Brain microvascular endothelial cell (primary cell): ENCODE measurements around the gene CALN1.
"Not testable (repeated sequence)": the region's sequence is repeated elsewhere in the genome, so short reads cannot be mapped to it uniquely, and the experiment has no call there.

Experiments
- DNase-seq: peaks from one replicate; pipeline ENCODE4 v3.0.0-alpha.2; 2020
- H3K27ac ChIP-seq: fragments of 250-450 bp; sonication (Bioruptor Pico); 2 replicates; pipeline ENCODE4 v1.5.1; 2020; ENCODE audit warnings: mild to moderate bottlenecking, moderate library complexity
- H3K27me3 ChIP-seq: fragments of 250-450 bp; sonication (Bioruptor Pico); replicated peaks from 2 replicates; pipeline ENCODE4 v1.5.1; 2020; ENCODE audit warnings: mild to moderate bottlenecking
- H3K36me3 ChIP-seq: fragments of 250-450 bp; sonication (Bioruptor Pico); replicated peaks from 2 replicates; pipeline ENCODE4 v1.5.1; 2020; ENCODE audit warnings: mild to moderate bottlenecking
- H3K4me3 ChIP-seq: 2 replicates; pipeline ENCODE4 v1.5.1; 2011; ENCODE audit warnings: low read depth, mild to moderate bottlenecking, control low read depth, low read length, moderate library complexity
- in situ Hi-C: cut with HindIII; loops from 2 replicates; pipeline ENCODE4 v1.10.0; 2017; ENCODE audit warnings: low sequenced_read_pairs, low pct_ligation_motif_present
- TF ChIP-seq, protein P1 (sequence below): IDR thresholded peaks from 2 replicates; pipeline ENCODE4 v1.5.1; 2011; ENCODE audit warnings: low read depth, mild to moderate bottlenecking, moderate library complexity, low read length, control low read depth, inconsistent platforms; ENCODE audit errors: missing control alignments

The CALN1 gene

DNA sequence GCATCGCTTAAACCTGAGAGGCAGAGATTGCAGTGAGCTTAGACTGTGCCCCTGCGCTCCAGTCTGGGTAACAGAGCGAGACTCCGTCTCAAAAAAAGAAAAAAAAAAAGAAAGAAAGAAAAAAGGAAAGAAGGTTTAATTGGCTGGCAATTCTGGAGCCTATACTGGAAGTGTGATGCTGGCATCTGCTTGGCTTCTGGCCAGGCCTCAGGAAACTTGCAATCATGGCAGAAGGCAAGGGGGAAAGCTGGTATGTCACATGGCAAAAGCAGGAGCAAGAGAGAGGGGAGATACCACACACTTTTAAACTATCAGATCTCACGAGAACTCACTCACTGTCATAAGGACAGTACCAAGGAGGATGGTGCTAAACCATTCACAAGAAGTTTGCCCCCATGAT lies 190.0 kb downstream of the CALN1 start:
- in situ Hi-C loops, result no loop called here
- H3K36me3 ChIP-seq, result no peaks in the 10 kb centered on the region
- no peak overlapping the region for H3K4me3 ChIP-seq
- H3K27ac ChIP-seq, result no peak overlapping the region
- TF ChIP-seq, protein P1, sequence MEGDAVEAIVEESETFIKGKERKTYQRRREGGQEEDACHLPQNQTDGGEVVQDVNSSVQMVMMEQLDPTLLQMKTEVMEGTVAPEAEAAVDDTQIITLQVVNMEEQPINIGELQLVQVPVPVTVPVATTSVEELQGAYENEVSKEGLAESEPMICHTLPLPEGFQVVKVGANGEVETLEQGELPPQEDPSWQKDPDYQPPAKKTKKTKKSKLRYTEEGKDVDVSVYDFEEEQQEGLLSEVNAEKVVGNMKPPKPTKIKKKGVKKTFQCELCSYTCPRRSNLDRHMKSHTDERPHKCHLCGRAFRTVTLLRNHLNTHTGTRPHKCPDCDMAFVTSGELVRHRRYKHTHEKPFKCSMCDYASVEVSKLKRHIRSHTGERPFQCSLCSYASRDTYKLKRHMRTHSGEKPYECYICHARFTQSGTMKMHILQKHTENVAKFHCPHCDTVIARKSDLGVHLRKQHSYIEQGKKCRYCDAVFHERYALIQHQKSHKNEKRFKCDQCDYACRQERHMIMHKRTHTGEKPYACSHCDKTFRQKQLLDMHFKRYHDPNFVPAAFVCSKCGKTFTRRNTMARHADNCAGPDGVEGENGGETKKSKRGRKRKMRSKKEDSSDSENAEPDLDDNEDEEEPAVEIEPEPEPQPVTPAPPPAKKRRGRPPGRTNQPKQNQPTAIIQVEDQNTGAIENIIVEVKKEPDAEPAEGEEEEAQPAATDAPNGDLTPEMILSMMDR, result no peak
- H3K27me3 ChIP-seq, result no peaks in the 10 kb centered on the region
- no peak for DNase-seq

DNA sequence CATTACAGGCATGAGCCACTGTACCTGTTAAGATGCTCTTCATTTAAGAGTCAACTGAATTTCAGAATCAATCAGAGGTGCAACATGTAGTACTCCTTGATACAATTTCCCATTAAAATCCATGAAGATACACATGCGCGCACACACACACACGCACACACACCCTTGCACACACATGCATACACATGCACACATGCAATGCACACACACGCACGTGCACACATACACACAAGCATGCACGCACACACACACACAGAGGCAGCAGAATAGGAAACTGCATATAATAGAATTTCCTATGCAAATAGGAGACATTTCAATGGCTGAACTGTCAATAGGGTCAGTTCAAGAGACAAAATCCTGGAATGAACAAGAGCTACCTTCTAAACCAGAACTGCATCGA lies 192.6 kb downstream of the CALN1 start:
- DNase-seq, result no peak
- H3K4me3 ChIP-seq, result no peak overlapping the region
- TF ChIP-seq, protein P1, result no peak
- H3K27ac ChIP-seq, result no peak overlapping the region
- in situ Hi-C loops, result no loop called here
- H3K27me3 ChIP-seq, result no peaks in the 10 kb centered on the region
- H3K36me3 ChIP-seq, result no peaks in the 10 kb centered on the region

DNA sequence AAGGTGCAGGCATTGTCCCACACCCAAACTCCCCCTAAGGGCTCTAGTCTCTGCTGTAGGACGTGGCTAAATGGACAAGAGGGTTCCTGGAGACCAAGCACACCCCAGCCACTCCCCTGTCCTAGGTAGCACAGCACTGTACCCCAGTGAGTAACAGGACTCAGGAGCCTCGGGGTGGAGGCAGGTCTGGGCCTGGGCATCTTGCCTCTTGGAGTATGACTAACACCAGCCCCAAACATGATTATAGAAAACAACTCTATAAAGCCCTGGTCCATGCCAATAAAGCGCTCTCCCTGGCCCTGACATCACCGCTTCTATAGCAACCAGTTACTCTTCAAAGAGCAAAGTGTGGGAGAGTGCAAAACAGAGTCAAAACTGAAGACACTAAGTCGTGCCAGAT lies 195.0 kb downstream of the CALN1 start:
- Histone ChIP-seq H3K4me3 (no peak overlapping the region), H3K27ac (no peak overlapping the region), H3K27me3 (no peaks in the 10 kb centered on the region), H3K36me3 (no peaks in the 10 kb centered on the region)
- TF ChIP-seq, protein P1, result no peak
- DNase-seq, result no peak
- in situ Hi-C loops, result no loop called here

DNA sequence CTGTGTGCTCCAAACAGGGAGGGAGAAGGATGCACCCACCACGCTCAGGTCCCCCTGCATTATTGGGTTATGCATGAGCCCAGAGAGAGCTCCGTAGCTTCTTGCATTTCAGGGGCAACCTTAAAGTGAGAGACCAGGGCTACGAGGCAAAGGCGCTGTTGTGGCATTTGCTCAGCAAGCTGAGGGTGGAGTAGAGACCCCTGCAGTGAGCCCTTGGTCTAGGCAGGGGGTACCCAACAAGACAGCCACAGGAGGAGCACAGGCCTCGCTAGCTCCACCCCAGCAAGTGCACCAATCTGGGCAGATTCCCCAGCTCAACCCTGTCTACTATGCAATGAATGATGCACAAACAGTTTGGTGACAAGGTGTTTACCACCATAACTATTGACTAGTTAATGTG lies 198.4 kb downstream of the CALN1 start:
- Histone ChIP-seq H3K4me3 (no peak overlapping the region), H3K36me3 (no peaks in the 10 kb centered on the region), H3K27ac (no peak overlapping the region), H3K27me3 (no peaks in the 10 kb centered on the region)
- in situ Hi-C loops, result no loop called here
- TF ChIP-seq, protein P1, result no peak
- DNase-seq, result no peak

DNA sequence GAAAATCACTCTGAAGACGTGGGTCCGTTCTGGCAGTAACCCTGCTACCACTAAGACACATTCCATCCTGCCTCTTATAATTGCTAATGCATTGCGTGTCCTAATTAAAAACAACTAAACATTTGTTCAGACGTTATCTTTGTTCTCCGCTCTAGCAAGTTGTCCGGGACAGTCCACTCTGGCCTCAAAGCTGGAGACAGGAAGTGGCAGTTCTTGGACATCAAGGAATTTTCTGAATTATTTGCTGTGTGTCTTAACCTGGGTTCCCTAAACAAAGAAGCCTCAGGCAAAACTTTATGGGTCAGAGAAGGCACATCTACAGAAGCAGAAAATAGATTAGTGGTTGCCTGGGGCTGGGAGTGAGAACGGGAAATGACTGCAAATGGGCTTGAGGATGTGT lies 199.1 kb downstream of the CALN1 start:
- no peak overlapping the region for H3K27ac ChIP-seq
- TF ChIP-seq, protein P1, result no peak
- in situ Hi-C loops, result no loop called here
- no peak for DNase-seq
- no peak overlapping the region for H3K4me3 ChIP-seq
- no peaks in the 10 kb centered on the region for H3K36me3 ChIP-seq
- H3K27me3 ChIP-seq, result no peaks in the 10 kb centered on the region

DNA sequence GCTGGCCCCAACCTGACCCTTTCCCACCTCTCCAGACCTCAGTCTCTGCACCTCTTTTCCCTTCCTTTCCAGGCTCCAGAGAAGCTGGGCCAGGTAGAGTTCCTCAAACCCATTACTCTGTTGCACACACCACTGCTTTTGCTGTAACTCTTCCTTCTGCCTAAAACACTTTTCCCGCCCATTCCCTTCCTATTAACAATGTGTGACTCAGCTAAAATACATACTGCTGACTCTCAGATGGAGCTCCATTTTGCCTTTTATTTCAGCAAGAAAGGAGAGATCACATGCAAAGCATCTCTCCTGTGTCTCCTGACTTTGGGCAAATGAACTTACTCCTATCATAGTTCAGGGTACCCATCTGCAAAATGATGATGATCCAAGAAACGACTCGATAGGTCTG lies 201.0 kb downstream of the CALN1 start:
- no peak for DNase-seq
- Histone ChIP-seq H3K27me3 (no peaks in the 10 kb centered on the region), H3K27ac (no peak overlapping the region), H3K36me3 (no peaks in the 10 kb centered on the region), H3K4me3 (no peak overlapping the region)
- in situ Hi-C loops, result no loop called here
- TF ChIP-seq, protein P1, result no peak

DNA sequence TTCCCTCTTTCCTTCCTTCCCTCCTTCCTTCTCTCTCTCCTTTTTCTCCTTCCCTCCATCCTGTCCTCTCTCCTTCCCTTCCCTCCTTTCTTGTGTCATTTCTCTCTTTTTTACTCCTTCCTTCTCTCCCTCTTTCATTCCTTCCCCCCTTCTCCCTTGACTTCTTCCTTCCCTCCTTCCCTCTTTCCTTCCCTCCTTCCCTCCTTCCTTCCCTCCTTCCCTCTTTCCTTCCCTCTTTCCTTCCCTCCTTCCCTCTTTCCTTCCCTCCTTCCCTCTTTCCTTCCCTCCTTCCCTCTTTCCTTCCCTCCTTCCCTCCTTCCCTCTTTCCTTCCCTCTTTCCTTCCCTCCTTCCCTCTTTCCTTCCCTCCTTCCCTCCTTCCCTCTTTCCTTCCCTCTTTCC lies 203.1 kb downstream of the CALN1 start:
- in situ Hi-C loops, H3K27ac ChIP-seq, H3K27me3 ChIP-seq, DNase-seq, H3K4me3 ChIP-seq, H3K36me3 ChIP-seq: not testable (repeated sequence)
